PC-3 (cell line): ENCODE results near the gene ZBTB49. TPM values are rescaled to one million over a fixed set of nuclear protein-coding genes. Genes with fewer than 3 reads are reported as not detected.
A peak's percentile ranks its signal among the peaks of the same experiment; 100 is the strongest.
"Not testable (repeated sequence)": the region's sequence is repeated elsewhere in the genome, so short reads cannot be mapped to it uniquely, and the experiment has no call there.

Experiments
- ATAC-seq: fragments of 200-7000 bp; cut with Tn5 transposase; 2 replicates; pipeline ENCODE4 v1.9.1; 2020; ENCODE audit warnings: mild to moderate bottlenecking, moderate library complexity
- BruUV-seq: library from RNA; stranded (reverse); fragments of 400-500 nt; replicated peaks from 2 replicates; lab custom pipeline; 2021; lab: Mats Ljungman, UMichigan
- CTCF ChIA-PET: fragments of 300-600 bp; sonication (Branson Sonifier 250); formaldehyde crosslinking; loops from one replicate; lab custom pipeline; 2022; ENCODE audit warnings: antibody characterized with exemption; lab: Charles Lee
- POLR2A ChIA-PET: fragments of 300-600 bp; sonication (Branson Sonifier 250); formaldehyde crosslinking; loops from one replicate; lab custom pipeline; 2022; ENCODE audit warnings: antibody characterized with exemption; ENCODE audit not compliant: unreplicated experiment; lab: Charles Lee
- DNase-seq: peaks from one replicate; pipeline ENCODE4 v3.0.0-alpha.2; 2015
- H2AFZ ChIP-seq: fragments of 300-600 bp; sonication (generic); 2 replicates; pipeline ENCODE4 v1.6.0; 2016; ENCODE audit warnings: antibody characterized with exemption, low read length
- H3F3A ChIP-seq: fragments of 300-600 bp; sonication (generic); one replicate; pipeline ENCODE4 v1.6.0; 2017; ENCODE audit warnings: antibody characterized with exemption, low read length, control low read depth, mild to moderate bottlenecking; ENCODE audit not compliant: unreplicated experiment
- H3K27ac ChIP-seq: fragments of 300-600 bp; sonication (generic); 2 replicates; pipeline ENCODE4 v1.5.1; 2016; ENCODE audit warnings: mild to moderate bottlenecking, low read length
- H3K27me3 ChIP-seq: fragments of 300-600 bp; sonication (generic); 2 replicates; pipeline ENCODE4 v1.6.1; 2016; ENCODE audit warnings: low read length, mixed read lengths
- H3K36me3 ChIP-seq: fragments of 300-600 bp; sonication (generic); 2 replicates; pipeline ENCODE4 v1.6.1; 2016; ENCODE audit warnings: low read depth, mixed run types, low read length, mixed read lengths
- H3K4me1 ChIP-seq: fragments of 300-600 bp; sonication (generic); 2 replicates; pipeline ENCODE4 v1.5.1; 2016; ENCODE audit warnings: low read length; ENCODE audit not compliant: insufficient read depth
- H3K4me2 ChIP-seq: fragments of 300-600 bp; sonication (generic); 2 replicates; pipeline ENCODE4 v1.6.0; 2016; ENCODE audit warnings: low read length
- H3K4me3 ChIP-seq: fragments of 300-600 bp; sonication (generic); 2 replicates; pipeline ENCODE4 v1.5.1; 2016; ENCODE audit warnings: mild to moderate bottlenecking, low read length, mixed read lengths
- H3K79me2 ChIP-seq: fragments of 300-600 bp; sonication (generic); 2 replicates; pipeline ENCODE4 v1.6.1; 2017; ENCODE audit warnings: low read length, mixed read lengths
- H3K9ac ChIP-seq: fragments of 300-600 bp; sonication (generic); 2 replicates; pipeline ENCODE4 v1.6.0; 2016; ENCODE audit warnings: mild to moderate bottlenecking, low read length
- H3K9me2 ChIP-seq: fragments of 300-600 bp; sonication (generic); replicated peaks from 2 replicates; pipeline ENCODE4 v1.6.1; 2016; ENCODE audit warnings: mixed run types, low read length, mixed read lengths
- H3K9me3 ChIP-seq: fragments of 300-600 bp; sonication (generic); 2 replicates; pipeline ENCODE4 v1.6.1; 2016; ENCODE audit warnings: low read length, mixed read lengths
- H4K20me1 ChIP-seq: fragments of 300-600 bp; sonication (generic); 2 replicates; pipeline ENCODE4 v1.6.1; 2016; ENCODE audit warnings: low read length, mixed read lengths
- CTCF ChIP-seq: fragments of 300-600 bp; sonication (generic); conservative IDR thresholded peaks from 2 replicates; pipeline ENCODE4 v1.5.1; 2017; ENCODE audit warnings: antibody characterized with exemption, low read depth, mild to moderate bottlenecking, low read length
- EZH2 ChIP-seq: fragments of 300-600 bp; sonication (generic); IDR thresholded peaks from one replicate; pipeline ENCODE4 v1.6.1; 2017; ENCODE audit warnings: antibody characterized with exemption, mild to moderate bottlenecking, low read length; ENCODE audit not compliant: unreplicated experiment
- EZH2phosphoT487 ChIP-seq: fragments of 300-600 bp; sonication (generic); IDR thresholded peaks from 2 replicates; pipeline ENCODE4 v1.6.1; 2018; ENCODE audit warnings: mild to moderate bottlenecking, antibody characterized with exemption, low read length, borderline replicate concordance
- intact Hi-C: fragments of 100-400 bp; cut with micrococcal nuclease; formaldehyde crosslinking; loops from 2 replicates; pipeline ENCODE4 v1.9.0; 2023
- total RNA-seq: library from RNA; depleted of rRNA; stranded (reverse); fragments of >200 nt; gene quantifications from 2 replicates; pipeline ENCODE4 v1.2.3, GENCODE V29; 2014

The ZBTB49 gene
- total RNA-seq, 1 experiment from 2014 or later, result 1.1 TPM

GRCh38 chr4:4256799-4257198, 33.3 kb upstream of the ZBTB49 start:
- Histone ChIP-seq H3K79me2 (no peaks in the 10 kb centered on the region), H3K27ac (no peak overlapping the region), H3K9me3 (no peaks in the 10 kb centered on the region), H3K4me3 (no peak overlapping the region), H3K4me2 (no peak overlapping the region), H4K20me1 (no peaks in the 10 kb centered on the region), H3K4me1 (peaks cover 5% of the 10 kb centered on the region; the same call in 1 of the 2 replicates), H3K9me2 (no peaks in the 10 kb centered on the region), H3F3A (no peaks in the 10 kb centered on the region), H3K36me3 (no peaks in the 10 kb centered on the region), H3K27me3 (peaks cover 17% of the 10 kb centered on the region; the same call in 1 of the 2 replicates), H3K9ac (no peak overlapping the region), H2AFZ (no peak overlapping the region)
- no TSS peak for BruUV-seq
- DNase-seq (no peak), ATAC-seq (no peak)
- intact Hi-C loops, result no loop called here
- ChIA-PET POLR2A (no interaction called here), CTCF (no interaction called here)
- TF ChIP-seq EZH2phosphoT487 (no peak), EZH2 (no peak), CTCF (no peak)

DNA sequence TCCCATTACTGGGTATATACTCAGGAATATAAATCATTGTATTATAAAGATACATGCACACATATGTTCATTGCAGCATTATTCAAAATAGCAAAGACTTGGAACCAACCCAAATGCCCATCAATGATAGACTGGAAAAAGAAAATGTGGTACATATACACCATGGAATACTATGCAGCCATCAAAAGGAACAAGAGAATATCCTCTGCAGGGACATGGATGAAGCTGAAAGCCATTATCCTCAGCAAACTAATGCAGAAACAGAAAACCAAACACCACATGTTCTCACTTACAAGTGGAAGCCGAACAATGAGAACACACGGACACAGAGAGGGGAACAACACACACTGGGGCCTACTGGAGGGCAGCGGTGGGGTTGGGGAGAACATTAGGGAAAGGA, 32.3 kb upstream of the ZBTB49 start:
- H3K36me3 ChIP-seq, CTCF ChIA-PET, H3K79me2 ChIP-seq, intact Hi-C loops, ATAC-seq, H3K4me1 ChIP-seq, H2AFZ ChIP-seq, DNase-seq, POLR2A ChIA-PET, H3K4me3 ChIP-seq, H3K9ac ChIP-seq, BruUV-seq, H3K9me2 ChIP-seq, H3F3A ChIP-seq, H3K9me3 ChIP-seq, H3K27ac ChIP-seq, H3K4me2 ChIP-seq, H4K20me1 ChIP-seq: not testable (repeated sequence)
- peaks cover 17% of the 10 kb centered on the region; the same call in 1 of the 2 replicates for H3K27me3 ChIP-seq

GRCh38 chr4:4259484-4260100, 30.5 kb upstream of the ZBTB49 start:
- H3K9ac ChIP-seq, result no peak overlapping the region
- H3F3A ChIP-seq, result no peaks in the 10 kb centered on the region
- no peak overlapping the region for H3K27ac ChIP-seq
- peak overlapping the region; percentile 2; the same call in 1 of the 2 replicates for H3K4me2 ChIP-seq
- POLR2A ChIA-PET, result no interaction called here
- H3K79me2 ChIP-seq, result no peaks in the 10 kb centered on the region
- H3K4me1 ChIP-seq, result peaks cover 5% of the 10 kb centered on the region; the same call in 1 of the 2 replicates
- peak overlapping the region; percentile 22; the same call in 1 of the 2 replicates for H2AFZ ChIP-seq
- H3K4me3 ChIP-seq, result no peak overlapping the region
- TF ChIP-seq EZH2 (no peak), CTCF (no peak), EZH2phosphoT487 (no peak)
- ATAC-seq (no peak), DNase-seq (no peak)
- no TSS peak for BruUV-seq
- CTCF ChIA-PET, result interaction anchor here (1.0 kb wide), 1 partner anchor 10 kb away, joined by 3 read pairs; no protein-coding TSS in a partner anchor
- no peaks in the 10 kb centered on the region for H3K9me2 ChIP-seq
- H4K20me1 ChIP-seq, result no peaks in the 10 kb centered on the region
- no peaks in the 10 kb centered on the region for H3K36me3 ChIP-seq
- H3K27me3 ChIP-seq, result peaks cover 12% of the 10 kb centered on the region; the same call in 1 of the 2 replicates
- intact Hi-C loops, result loop anchor here (1.0 kb wide), 1 partner anchor 76 kb away; no protein-coding TSS in a partner anchor
- H3K9me3 ChIP-seq, result no peaks in the 10 kb centered on the region
